ENCODE results near the gene FOXK2.

DNA sequence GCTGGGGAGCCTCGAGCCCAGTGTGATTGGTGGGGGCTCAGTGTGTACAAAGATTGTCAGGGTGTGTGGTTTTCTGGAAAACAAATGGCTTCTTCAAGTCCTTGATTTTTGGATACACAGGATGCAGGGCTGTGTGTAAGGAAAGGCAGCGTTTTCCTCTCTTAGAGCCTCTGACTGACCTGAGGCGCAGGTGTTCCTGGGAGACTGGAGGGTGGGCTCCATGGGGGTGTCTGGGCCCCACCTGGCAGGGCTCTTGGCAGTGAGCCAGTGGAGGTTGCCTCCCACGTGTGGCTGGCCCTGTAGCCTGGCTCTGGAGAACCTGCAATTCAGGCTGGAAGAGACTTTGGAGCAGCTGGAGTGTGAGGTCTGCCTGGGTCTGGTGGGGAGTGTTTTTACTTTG lies 5.0 kb downstream of the FOXK2 start:
- TF ChIP-seq SREBF2 (IDR thresholded peaks at IDR 0.05) (no peak), MYC (IDR thresholded peaks at IDR 0.05; ENCODE audit: borderline replicate concordance, low read length) (no peak), KDM5A (IDR thresholded peaks at IDR 0.05) (no peak), RFX5 (IDR thresholded peaks at IDR 0.05) (no peak), BCL3 (IDR thresholded peaks at IDR 0.05) (no peak), POLR2A (IDR thresholded peaks at IDR 0.05; ENCODE audit: low read length) (no peak), MAFK (IDR thresholded peaks at IDR 0.05; ENCODE audit: partially characterized antibody) (no peak), CEBPB (IDR thresholded peaks at IDR 0.05) (no peak)
- TF ChIP-seq, protein P1, sequence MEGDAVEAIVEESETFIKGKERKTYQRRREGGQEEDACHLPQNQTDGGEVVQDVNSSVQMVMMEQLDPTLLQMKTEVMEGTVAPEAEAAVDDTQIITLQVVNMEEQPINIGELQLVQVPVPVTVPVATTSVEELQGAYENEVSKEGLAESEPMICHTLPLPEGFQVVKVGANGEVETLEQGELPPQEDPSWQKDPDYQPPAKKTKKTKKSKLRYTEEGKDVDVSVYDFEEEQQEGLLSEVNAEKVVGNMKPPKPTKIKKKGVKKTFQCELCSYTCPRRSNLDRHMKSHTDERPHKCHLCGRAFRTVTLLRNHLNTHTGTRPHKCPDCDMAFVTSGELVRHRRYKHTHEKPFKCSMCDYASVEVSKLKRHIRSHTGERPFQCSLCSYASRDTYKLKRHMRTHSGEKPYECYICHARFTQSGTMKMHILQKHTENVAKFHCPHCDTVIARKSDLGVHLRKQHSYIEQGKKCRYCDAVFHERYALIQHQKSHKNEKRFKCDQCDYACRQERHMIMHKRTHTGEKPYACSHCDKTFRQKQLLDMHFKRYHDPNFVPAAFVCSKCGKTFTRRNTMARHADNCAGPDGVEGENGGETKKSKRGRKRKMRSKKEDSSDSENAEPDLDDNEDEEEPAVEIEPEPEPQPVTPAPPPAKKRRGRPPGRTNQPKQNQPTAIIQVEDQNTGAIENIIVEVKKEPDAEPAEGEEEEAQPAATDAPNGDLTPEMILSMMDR (IDR thresholded peaks at IDR 0.05): no peak
- TF ChIP-seq, protein P2, sequence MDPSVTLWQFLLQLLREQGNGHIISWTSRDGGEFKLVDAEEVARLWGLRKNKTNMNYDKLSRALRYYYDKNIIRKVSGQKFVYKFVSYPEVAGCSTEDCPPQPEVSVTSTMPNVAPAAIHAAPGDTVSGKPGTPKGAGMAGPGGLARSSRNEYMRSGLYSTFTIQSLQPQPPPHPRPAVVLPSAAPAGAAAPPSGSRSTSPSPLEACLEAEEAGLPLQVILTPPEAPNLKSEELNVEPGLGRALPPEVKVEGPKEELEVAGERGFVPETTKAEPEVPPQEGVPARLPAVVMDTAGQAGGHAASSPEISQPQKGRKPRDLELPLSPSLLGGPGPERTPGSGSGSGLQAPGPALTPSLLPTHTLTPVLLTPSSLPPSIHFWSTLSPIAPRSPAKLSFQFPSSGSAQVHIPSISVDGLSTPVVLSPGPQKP (IDR thresholded peaks at IDR 0.05; ENCODE audit: low read depth, low read length): no peak
- TF ChIP-seq, protein P3, sequence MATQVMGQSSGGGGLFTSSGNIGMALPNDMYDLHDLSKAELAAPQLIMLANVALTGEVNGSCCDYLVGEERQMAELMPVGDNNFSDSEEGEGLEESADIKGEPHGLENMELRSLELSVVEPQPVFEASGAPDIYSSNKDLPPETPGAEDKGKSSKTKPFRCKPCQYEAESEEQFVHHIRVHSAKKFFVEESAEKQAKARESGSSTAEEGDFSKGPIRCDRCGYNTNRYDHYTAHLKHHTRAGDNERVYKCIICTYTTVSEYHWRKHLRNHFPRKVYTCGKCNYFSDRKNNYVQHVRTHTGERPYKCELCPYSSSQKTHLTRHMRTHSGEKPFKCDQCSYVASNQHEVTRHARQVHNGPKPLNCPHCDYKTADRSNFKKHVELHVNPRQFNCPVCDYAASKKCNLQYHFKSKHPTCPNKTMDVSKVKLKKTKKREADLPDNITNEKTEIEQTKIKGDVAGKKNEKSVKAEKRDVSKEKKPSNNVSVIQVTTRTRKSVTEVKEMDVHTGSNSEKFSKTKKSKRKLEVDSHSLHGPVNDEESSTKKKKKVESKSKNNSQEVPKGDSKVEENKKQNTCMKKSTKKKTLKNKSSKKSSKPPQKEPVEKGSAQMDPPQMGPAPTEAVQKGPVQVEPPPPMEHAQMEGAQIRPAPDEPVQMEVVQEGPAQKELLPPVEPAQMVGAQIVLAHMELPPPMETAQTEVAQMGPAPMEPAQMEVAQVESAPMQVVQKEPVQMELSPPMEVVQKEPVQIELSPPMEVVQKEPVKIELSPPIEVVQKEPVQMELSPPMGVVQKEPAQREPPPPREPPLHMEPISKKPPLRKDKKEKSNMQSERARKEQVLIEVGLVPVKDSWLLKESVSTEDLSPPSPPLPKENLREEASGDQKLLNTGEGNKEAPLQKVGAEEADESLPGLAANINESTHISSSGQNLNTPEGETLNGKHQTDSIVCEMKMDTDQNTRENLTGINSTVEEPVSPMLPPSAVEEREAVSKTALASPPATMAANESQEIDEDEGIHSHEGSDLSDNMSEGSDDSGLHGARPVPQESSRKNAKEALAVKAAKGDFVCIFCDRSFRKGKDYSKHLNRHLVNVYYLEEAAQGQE (IDR thresholded peaks at IDR 0.05): no peak
- TF ChIP-seq, protein P4, sequence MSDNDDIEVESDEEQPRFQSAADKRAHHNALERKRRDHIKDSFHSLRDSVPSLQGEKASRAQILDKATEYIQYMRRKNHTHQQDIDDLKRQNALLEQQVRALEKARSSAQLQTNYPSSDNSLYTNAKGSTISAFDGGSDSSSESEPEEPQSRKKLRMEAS (IDR thresholded peaks at IDR 0.05): no peak
